WTC11 (cell line): ENCODE results near the gene DOCK1.

Experiments used
- ATF1 ChIP-seq: sonication (generic); formaldehyde crosslinking; IDR thresholded peaks from 2 replicates; pipeline ENCODE4 v1.8.1; 2023; ENCODE audit warnings: mild to moderate bottlenecking, moderate library complexity, missing genetic modification reagents
- CBFB ChIP-seq: sonication (generic); formaldehyde crosslinking; IDR thresholded peaks from 2 replicates; pipeline ENCODE4 v1.8.1; 2022; ENCODE audit warnings: mild to moderate bottlenecking, low read depth, missing genetic modification reagents
- CREB1 ChIP-seq: sonication (generic); formaldehyde crosslinking; IDR thresholded peaks from 2 replicates; pipeline ENCODE4 v1.8.0; 2023; ENCODE audit warnings: mild to moderate bottlenecking, missing genetic modification reagents
- ELF4 ChIP-seq: sonication (generic); formaldehyde crosslinking; IDR thresholded peaks from 2 replicates; pipeline ENCODE4 v1.8.1; 2022; ENCODE audit warnings: low read depth, mild to moderate bottlenecking, moderate library complexity, missing genetic modification reagents
- GABPB1 ChIP-seq: sonication (generic); formaldehyde crosslinking; IDR thresholded peaks from 2 replicates; pipeline ENCODE4 v1.8.1; 2023; ENCODE audit warnings: mild to moderate bottlenecking, missing genetic modification reagents
- JUN ChIP-seq: sonication (generic); formaldehyde crosslinking; IDR thresholded peaks from 2 replicates; pipeline ENCODE4 v1.8.0; 2023; ENCODE audit warnings: mild to moderate bottlenecking, missing genetic modification reagents
- SOX15 ChIP-seq: fragments of 250-450 bp; sonication (Bioruptor Pico); IDR thresholded peaks from 2 replicates; pipeline ENCODE4 v1.9.0; 2021; ENCODE audit warnings: mild to moderate bottlenecking
- TP53 ChIP-seq: sonication (generic); formaldehyde crosslinking; IDR thresholded peaks from 2 replicates; pipeline ENCODE4 v1.8.1; 2023; ENCODE audit warnings: mild to moderate bottlenecking, missing genetic modification reagents
- ZNF263 ChIP-seq: sonication (generic); formaldehyde crosslinking; IDR thresholded peaks from 2 replicates; pipeline ENCODE4 v1.8.1; 2022; ENCODE audit warnings: low read depth, mild to moderate bottlenecking, moderate library complexity, missing genetic modification reagents
- TF ChIP-seq, protein P1 (sequence below): fragments of 200-600 bp; IDR thresholded peaks from 2 replicates; pipeline ENCODE4 v1.8.0; 2022; ENCODE audit warnings: antibody characterized with exemption
- TF ChIP-seq, protein P2 (sequence below): sonication (generic); formaldehyde crosslinking; IDR thresholded peaks from 2 replicates; pipeline ENCODE4 v1.8.1; 2023; ENCODE audit warnings: mild to moderate bottlenecking, missing genetic modification reagents, moderate library complexity
- TF ChIP-seq, protein P3 (sequence below): sonication (generic); formaldehyde crosslinking; IDR thresholded peaks from 2 replicates; pipeline ENCODE4 v1.8.1; 2023; ENCODE audit warnings: mild to moderate bottlenecking, missing genetic modification reagents
- TF ChIP-seq, protein P4 (sequence below): sonication (generic); formaldehyde crosslinking; IDR thresholded peaks from 2 replicates; pipeline ENCODE4 v1.8.1; 2023; ENCODE audit warnings: mild to moderate bottlenecking, missing genetic modification reagents, moderate library complexity
- TF ChIP-seq, protein P5 (sequence below): sonication (generic); formaldehyde crosslinking; IDR thresholded peaks from 2 replicates; pipeline ENCODE4 v1.8.1; 2022; ENCODE audit warnings: mild to moderate bottlenecking, moderate library complexity, missing genetic modification reagents

DNA sequence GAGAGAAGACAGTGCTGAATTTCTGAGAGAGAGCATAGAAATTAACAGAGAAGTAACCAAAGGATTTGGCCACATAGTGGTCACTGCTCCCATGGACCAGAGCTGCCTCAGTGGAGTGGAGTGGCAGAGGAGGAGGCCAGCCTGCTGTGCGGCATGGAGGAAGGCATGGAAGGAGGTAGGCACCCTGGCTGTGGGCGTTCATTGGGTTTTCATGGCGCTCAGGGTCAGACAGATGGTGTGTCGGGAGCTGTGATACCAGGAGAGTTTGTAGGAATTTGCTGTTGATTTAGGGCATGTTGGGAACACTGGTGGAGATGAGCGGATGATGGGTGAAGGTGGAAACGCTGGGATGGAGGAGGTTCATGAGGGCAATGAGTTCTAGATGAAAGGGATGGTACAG is 370.0 kb downstream of the DOCK1 start:
- TF ChIP-seq, protein P1, sequence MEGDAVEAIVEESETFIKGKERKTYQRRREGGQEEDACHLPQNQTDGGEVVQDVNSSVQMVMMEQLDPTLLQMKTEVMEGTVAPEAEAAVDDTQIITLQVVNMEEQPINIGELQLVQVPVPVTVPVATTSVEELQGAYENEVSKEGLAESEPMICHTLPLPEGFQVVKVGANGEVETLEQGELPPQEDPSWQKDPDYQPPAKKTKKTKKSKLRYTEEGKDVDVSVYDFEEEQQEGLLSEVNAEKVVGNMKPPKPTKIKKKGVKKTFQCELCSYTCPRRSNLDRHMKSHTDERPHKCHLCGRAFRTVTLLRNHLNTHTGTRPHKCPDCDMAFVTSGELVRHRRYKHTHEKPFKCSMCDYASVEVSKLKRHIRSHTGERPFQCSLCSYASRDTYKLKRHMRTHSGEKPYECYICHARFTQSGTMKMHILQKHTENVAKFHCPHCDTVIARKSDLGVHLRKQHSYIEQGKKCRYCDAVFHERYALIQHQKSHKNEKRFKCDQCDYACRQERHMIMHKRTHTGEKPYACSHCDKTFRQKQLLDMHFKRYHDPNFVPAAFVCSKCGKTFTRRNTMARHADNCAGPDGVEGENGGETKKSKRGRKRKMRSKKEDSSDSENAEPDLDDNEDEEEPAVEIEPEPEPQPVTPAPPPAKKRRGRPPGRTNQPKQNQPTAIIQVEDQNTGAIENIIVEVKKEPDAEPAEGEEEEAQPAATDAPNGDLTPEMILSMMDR: no peak
- no peak for TF ChIP-seq CREB1
- no peak for TF ChIP-seq CBFB (CRISPR knock-in tag)
- no peak for TF ChIP-seq JUN (CRISPR knock-in tag)
- no peak for TF ChIP-seq ZNF263
- TF ChIP-seq, protein P2, sequence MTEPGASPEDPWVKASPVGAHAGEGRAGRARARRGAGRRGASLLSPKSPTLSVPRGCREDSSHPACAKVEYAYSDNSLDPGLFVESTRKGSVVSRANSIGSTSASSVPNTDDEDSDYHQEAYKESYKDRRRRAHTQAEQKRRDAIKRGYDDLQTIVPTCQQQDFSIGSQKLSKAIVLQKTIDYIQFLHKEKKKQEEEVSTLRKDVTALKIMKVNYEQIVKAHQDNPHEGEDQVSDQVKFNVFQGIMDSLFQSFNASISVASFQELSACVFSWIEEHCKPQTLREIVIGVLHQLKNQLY: no peak
- TF ChIP-seq, protein P3, sequence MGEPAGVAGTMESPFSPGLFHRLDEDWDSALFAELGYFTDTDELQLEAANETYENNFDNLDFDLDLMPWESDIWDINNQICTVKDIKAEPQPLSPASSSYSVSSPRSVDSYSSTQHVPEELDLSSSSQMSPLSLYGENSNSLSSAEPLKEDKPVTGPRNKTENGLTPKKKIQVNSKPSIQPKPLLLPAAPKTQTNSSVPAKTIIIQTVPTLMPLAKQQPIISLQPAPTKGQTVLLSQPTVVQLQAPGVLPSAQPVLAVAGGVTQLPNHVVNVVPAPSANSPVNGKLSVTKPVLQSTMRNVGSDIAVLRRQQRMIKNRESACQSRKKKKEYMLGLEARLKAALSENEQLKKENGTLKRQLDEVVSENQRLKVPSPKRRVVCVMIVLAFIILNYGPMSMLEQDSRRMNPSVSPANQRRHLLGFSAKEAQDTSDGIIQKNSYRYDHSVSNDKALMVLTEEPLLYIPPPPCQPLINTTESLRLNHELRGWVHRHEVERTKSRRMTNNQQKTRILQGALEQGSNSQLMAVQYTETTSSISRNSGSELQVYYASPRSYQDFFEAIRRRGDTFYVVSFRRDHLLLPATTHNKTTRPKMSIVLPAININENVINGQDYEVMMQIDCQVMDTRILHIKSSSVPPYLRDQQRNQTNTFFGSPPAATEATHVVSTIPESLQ (CRISPR knock-in tag): no peak
- no peak for TF ChIP-seq TP53 (CRISPR knock-in tag)
- no peak for TF ChIP-seq SOX15 (CRISPR knock-in tag)
- TF ChIP-seq GABPB1 (CRISPR knock-in tag): no peak
- TF ChIP-seq ELF4 (CRISPR knock-in tag): no peak
- TF ChIP-seq, protein P4, sequence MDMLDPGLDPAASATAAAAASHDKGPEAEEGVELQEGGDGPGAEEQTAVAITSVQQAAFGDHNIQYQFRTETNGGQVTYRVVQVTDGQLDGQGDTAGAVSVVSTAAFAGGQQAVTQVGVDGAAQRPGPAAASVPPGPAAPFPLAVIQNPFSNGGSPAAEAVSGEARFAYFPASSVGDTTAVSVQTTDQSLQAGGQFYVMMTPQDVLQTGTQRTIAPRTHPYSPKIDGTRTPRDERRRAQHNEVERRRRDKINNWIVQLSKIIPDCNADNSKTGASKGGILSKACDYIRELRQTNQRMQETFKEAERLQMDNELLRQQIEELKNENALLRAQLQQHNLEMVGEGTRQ (CRISPR knock-in tag): no peak
- TF ChIP-seq, protein P5, sequence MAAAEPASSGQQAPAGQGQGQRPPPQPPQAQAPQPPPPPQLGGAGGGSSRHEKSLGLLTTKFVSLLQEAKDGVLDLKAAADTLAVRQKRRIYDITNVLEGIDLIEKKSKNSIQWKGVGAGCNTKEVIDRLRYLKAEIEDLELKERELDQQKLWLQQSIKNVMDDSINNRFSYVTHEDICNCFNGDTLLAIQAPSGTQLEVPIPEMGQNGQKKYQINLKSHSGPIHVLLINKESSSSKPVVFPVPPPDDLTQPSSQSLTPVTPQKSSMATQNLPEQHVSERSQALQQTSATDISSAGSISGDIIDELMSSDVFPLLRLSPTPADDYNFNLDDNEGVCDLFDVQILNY (CRISPR knock-in tag): no peak
- no peak for TF ChIP-seq ATF1
